GM10847 (cell line): ENCODE results near the gene SPINT1.

Source experiments
- POLR2A ChIP-seq: IDR thresholded peaks from 2 replicates; pipeline ENCODE4 v1.6.1; 2011; ENCODE audit not compliant: insufficient read length; ENCODE audit errors: extremely low read depth

SPINT1 gene

DNA sequence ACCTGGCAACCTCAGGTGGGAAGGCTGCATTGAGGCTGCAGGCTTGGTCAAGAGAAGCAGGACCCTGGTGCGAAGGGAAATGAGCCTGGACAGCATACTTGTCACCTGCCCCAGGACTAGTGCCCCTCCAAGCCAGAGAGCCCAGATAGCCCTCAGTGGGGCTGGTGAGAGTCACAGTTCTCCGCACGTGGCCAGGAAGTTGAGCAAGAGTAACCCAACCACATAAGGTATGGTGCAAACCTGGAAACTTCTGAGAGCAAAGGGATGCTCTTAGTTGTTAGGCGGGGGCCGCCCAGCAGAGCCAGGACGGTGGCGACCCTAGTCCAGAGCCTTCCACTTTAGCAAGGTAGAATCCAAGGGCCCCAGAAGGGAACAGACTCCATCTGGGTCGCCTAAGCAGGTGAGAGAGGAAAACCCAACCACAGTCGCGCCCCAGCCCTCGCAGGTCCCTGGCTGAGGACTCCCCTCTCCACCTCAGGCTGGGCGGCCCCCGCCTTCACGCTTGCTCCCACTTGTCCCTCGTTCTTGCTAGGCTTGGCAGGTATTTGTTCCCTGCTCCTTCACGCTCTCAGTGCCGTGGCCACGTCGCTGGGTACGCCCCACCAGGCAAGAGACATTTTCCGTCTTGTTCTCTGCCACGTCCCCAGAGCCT lies 49.3 kb downstream of the SPINT1 start:
- no peak for TF ChIP-seq POLR2A

GRCh38 chr15:40893733-40894680 lies 50.2 kb downstream of the SPINT1 start, which contains the start of gene VPS18:
VPS18 (plus strand) TSS chr15:40894450; CDS start chr15:40894769, 319 bp downstream.
- TF ChIP-seq POLR2A, result peak; percentile 54

GRCh38 chr15:40894681-40895448 lies 51.0 kb downstream of the SPINT1 start:
- no peak for TF ChIP-seq POLR2A

- TF ChIP-seq POLR2A, result no peak
Measured at GRCh38 chr15:40899536-40900207, 55.8 kb downstream of the SPINT1 start.

GRCh38 chr15:40900256-40901052 lies 56.6 kb downstream of the SPINT1 start:
- no peak for TF ChIP-seq POLR2A

DNA sequence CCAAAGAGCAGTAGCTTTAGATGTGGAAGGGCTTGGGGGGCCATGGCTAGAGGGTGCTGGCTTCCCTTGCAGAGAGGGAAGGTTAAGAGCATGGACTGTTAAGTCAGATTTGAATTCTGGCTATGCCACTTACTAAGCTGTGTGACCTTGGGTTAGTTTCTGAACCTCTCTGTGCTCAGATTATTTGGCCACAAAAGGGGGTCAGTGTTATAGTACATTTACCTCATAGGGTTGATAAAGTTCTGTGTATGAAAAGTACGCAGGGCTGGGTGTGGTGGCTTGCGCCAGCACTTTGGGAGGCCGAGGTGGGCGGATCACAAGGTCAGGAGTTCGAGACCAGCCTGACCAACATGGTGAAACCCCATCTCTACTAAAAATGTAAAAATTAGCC lies 57.2 kb downstream of the SPINT1 start:
- no peak for TF ChIP-seq POLR2A

DNA sequence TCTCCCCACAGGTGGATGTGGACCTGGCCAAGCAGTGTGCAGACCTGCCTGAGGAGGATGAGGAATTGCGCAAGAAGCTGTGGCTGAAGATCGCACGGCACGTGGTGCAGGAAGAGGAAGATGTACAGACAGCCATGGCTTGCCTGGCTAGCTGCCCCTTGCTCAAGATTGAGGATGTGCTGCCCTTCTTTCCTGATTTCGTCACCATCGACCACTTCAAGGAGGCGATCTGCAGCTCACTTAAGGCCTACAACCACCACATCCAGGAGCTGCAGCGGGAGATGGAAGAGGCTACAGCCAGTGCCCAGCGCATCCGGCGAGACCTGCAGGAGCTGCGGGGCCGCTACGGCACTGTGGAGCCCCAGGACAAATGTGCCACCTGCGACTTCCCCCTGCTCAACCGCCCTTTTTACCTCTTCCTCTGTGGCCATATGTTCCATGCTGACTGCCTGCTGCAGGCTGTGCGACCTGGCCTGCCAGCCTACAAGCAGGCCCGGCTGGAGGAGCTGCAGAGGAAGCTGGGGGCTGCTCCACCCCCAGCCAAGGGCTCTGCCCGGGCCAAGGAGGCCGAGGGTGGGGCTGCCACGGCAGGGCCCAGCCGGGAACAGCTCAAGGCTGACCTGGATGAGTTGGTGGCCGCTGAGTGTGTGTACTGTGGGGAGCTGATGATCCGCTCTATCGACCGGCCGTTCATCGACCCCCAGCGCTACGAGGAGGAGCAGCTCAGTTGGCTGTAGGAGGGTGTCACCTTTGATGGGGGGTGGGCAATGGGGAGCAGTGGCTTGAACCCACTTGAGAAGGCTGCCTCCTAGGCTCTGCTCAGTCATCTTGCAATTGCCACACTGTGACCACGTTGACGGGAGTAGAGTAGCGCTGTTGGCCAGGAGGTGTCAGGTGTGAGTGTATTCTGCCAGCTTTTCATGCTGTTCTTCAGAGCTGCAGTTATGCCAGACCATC lies 59.0 kb downstream of the SPINT1 start:
- TF ChIP-seq POLR2A, result no peak

DNA sequence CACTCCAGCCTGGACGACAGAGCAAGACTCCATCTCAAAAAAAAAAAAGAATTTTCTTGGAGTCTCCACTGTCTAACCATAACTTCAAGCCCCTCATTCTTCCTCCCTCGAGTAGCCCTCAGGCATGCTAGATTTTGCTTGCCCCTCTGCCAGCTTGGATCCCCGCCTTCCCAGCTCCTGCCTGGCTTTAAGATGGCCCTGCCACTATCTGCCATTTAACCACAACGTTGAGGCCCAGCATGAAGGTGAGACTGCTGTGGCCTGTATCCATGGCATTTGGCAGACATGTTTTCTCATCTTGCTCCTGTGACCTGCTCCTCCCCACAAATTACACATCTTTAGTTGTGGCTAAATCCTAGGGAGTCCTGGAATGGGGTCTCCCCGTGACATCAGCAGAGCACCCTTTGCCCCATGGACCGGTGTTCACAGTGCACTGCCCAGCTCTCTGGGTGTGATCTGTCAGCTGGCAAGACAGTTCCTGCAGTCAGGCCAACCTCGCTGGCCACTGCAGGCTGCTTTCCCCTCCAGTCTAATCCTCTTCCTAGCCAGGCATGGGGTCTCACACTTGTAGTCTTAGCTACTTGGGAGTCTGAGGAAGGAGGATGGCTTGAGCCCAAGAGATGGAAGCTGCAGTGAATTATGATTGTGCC lies 60.8 kb downstream of the SPINT1 start:
- no peak for TF ChIP-seq POLR2A

- no peak for TF ChIP-seq POLR2A
Measured at GRCh38 chr15:40906091-40906990, 62.5 kb downstream of the SPINT1 start.

- TF ChIP-seq POLR2A, result no peak
Measured at GRCh38 chr15:40906991-40907802, 63.3 kb downstream of the SPINT1 start.
